ENCODE results near the gene HOMER2. TPM values are rescaled to one million over a fixed set of nuclear protein-coding genes. Genes with fewer than 3 reads are reported as not detected.
"Not testable (repeated sequence)": the region's sequence is repeated elsewhere in the genome, so short reads cannot be mapped to it uniquely, and the experiment has no call there.

The HOMER2 gene
- total RNA-seq, 4 donors from 2014 or later, result 0.40 to 25.1 (median 6.1) TPM

DNA sequence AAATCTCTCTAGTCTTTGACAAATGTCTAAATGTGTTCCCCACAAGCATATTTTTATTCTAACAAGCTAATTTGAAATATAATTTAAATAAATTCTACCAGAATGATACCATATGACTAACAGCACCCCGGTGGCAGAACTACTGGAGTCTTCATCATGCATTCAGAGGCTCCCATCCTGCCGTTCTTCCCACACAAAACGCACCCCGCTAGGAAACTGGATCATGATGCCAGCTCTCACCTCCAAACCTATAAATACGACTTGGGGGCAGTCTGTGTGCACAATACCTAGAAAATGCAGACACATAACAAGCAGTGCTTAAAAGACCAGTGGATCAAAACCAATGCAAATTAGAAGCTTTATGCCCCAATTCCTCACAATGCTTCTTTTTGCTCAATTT is 8.5 kb downstream of the HOMER2 start:
- Histone ChIP-seq H3K27ac (no peak overlapping the region), H3K27me3 (no peaks in the 10 kb centered on the region)

GRCh38 chr15:82943176-82943575 is 9.3 kb downstream of the HOMER2 start:
- Histone ChIP-seq H3K27ac (no peak overlapping the region), H3K9me3 (no peaks in the 10 kb centered on the region), H3K4me3 (no peak overlapping the region), H3K36me3 (no peaks in the 10 kb centered on the region), H3K27me3 (no peaks in the 10 kb centered on the region), H3K4me1 (no peaks in the 10 kb centered on the region)
- WGBS, 2 donors (ENCODE audit: low coverage in 1 of 2), result 43 to 66% methylated on average over 1 to 3 of the region's 3 CpGs
- TF ChIP-seq POLR2AphosphoS5 (IDR thresholded peaks at IDR 0.05) (no peak), CTCF (IDR thresholded peaks at IDR 0.05) (no peak), EP300 (IDR thresholded peaks at IDR 0.05; ENCODE audit: low read depth) (no peak), POLR2A (IDR thresholded peaks at IDR 0.05) (no peak)
- intact Hi-C loops (cut with DNase I; ENCODE audit: low total_unique reads) (no loop called here), in situ Hi-C loops (cut with MboI; ENCODE audit: low pct_ligation_motif_present in 1 of 4, low pct_unique_long_range_greater_than_20kb in 1 of 4, low sequenced_read_pairs in 3 of 4) (no loop called here)
- no peak for DNase-seq

More for the DNA sequence above, 8.5 kb downstream of the HOMER2 start:
- no peak for DNase-seq
- H3K36me3 ChIP-seq, result no peaks in the 10 kb centered on the region
- H3K4me1 ChIP-seq, result no peaks in the 10 kb centered on the region
- in situ Hi-C loops (cut with MboI; ENCODE audit: low pct_ligation_motif_present in 1 of 4, low pct_unique_long_range_greater_than_20kb in 1 of 4, low sequenced_read_pairs in 3 of 4) (no loop called here), intact Hi-C loops (cut with DNase I; ENCODE audit: low total_unique reads) (no loop called here)
- WGBS, 2 donors (ENCODE audit: low coverage in 1 of 2), result 90 to 100% methylated on average over 1 to 5 of the region's 5 CpGs
- H3K4me3 ChIP-seq, result no peak overlapping the region
- TF ChIP-seq CTCF (IDR thresholded peaks at IDR 0.05) (no peak), POLR2A (IDR thresholded peaks at IDR 0.05) (no peak), EP300 (IDR thresholded peaks at IDR 0.05; ENCODE audit: low read depth) (no peak), POLR2AphosphoS5 (IDR thresholded peaks at IDR 0.05) (no peak)
- H3K9me3 ChIP-seq, result no peaks in the 10 kb centered on the region

DNA sequence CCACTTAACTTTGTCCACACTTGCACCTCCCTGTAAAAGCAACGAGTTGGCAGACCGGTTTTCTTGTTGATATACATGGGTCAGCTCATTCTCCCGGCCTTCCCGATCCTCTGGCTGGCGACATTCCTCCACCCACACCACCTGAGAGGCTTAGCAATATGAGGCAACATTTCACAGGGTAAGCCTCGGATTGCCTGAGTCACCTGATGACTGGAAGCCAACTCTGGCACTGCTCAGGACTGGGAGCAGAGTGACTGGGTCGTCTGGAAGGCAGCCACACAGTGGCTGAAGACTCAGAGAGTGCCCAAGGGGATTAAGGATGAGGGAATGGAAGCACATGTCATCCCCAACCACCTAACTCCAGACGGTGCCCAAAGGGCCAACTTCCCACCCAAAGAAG is 9.8 kb downstream of the HOMER2 start:
- no peak overlapping the region for H3K27ac ChIP-seq
- H3K4me1 ChIP-seq, result no peaks in the 10 kb centered on the region
- no peaks in the 10 kb centered on the region for H3K27me3 ChIP-seq
- no peak for DNase-seq
- H3K36me3 ChIP-seq, result no peaks in the 10 kb centered on the region
- in situ Hi-C loops (cut with MboI; ENCODE audit: low pct_ligation_motif_present in 1 of 4, low pct_unique_long_range_greater_than_20kb in 1 of 4, low sequenced_read_pairs in 3 of 4) (no loop called here), intact Hi-C loops (cut with DNase I; ENCODE audit: low total_unique reads) (no loop called here)
- TF ChIP-seq POLR2AphosphoS5 (IDR thresholded peaks at IDR 0.05) (no peak), EP300 (IDR thresholded peaks at IDR 0.05; ENCODE audit: low read depth) (no peak), CTCF (IDR thresholded peaks at IDR 0.05) (no peak), POLR2A (IDR thresholded peaks at IDR 0.05) (no peak)
- H3K4me3 ChIP-seq, result no peak overlapping the region
- H3K9me3 ChIP-seq, result no peaks in the 10 kb centered on the region
- 74% methylated on average over 8 of the region's 8 CpGs; no CpG with 5 or more reads in 1 of the 2 donors for WGBS, 2 donors (ENCODE audit: low coverage in 1 of 2)

- H3K9me3 ChIP-seq; H3K27me3 ChIP-seq; H3K4me3 ChIP-seq; in situ Hi-C loops (cut with MboI; ENCODE audit: low pct_ligation_motif_present in 1 of 4, low pct_unique_long_range_greater_than_20kb in 1 of 4, low sequenced_read_pairs in 3 of 4); H3K4me1 ChIP-seq; H3K36me3 ChIP-seq; H3K27ac ChIP-seq; DNase-seq: not testable (repeated sequence)
- 93 to 96% methylated on average over 6 of the region's 6 CpGs for WGBS, 2 donors (ENCODE audit: low coverage in 1 of 2)
- intact Hi-C loops (cut with DNase I; ENCODE audit: low total_unique reads), result loop anchor here (2.0 kb wide), 1 partner anchor 35 kb away; no protein-coding TSS in a partner anchor
Measured at GRCh38 chr15:82939678-82940077, 12.8 kb downstream of the HOMER2 start.

- in situ Hi-C loops (cut with MboI; ENCODE audit: low pct_ligation_motif_present in 1 of 4, low pct_unique_long_range_greater_than_20kb in 1 of 4, low sequenced_read_pairs in 3 of 4) (no loop called here), intact Hi-C loops (cut with DNase I; ENCODE audit: low total_unique reads) (loop anchor here (2.0 kb wide), 1 partner anchor 33 kb away; no protein-coding TSS in a partner anchor)
- Histone ChIP-seq H3K4me3 (no peak overlapping the region), H3K9me3 (no peaks in the 10 kb centered on the region), H3K36me3 (no peaks in the 10 kb centered on the region), H3K27ac (no peak overlapping the region), H3K27me3 (no peaks in the 10 kb centered on the region), H3K4me1 (no peaks in the 10 kb centered on the region)
- no peak for DNase-seq
- 86 to 93% methylated on average over 1 to 5 of the region's 5 CpGs for WGBS, 2 donors (ENCODE audit: low coverage in 1 of 2)
- TF ChIP-seq EP300 (IDR thresholded peaks at IDR 0.05; ENCODE audit: low read depth), result no peak
- no peak for TF ChIP-seq POLR2AphosphoS5 (IDR thresholded peaks at IDR 0.05)
- no peak for TF ChIP-seq POLR2A (IDR thresholded peaks at IDR 0.05)
- no peak for TF ChIP-seq CTCF (IDR thresholded peaks at IDR 0.05)
Measured at GRCh38 chr15:82937712-82938058, 14.8 kb downstream of the HOMER2 start.
